ENCODE data around the gene WDR43.
"Not testable (repeated sequence)": the region's sequence is repeated elsewhere in the genome, so short reads cannot be mapped to it uniquely, and the experiment has no call there.

The WDR43 gene

GRCh38 chr2:28972778-28973335 lies 78.4 kb downstream of the WDR43 start:
- DNase-seq = no peak

- no peak for DNase-seq
These were observed 79.8 kb downstream of the WDR43 start for GRCh38 chr2:28974252-28974651.

DNA sequence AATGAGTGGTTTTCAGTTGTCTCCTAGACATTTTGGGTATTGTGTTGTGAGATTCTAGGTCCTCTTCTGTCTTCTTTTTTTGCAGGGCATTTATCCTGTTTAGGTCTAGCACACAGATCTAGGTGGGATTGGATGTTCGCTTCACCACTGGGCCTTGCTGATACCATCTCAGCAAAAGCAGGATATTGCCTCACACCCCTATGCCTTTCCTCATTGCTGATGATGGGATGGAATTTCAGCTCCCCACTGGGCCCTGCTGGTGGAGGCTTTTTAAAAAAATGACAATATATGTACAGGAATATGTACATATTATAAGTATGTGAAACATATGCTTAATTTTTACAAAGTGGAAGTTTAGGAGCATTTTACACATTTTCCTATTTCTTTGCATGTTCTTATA lies 81.2 kb downstream of the WDR43 start:
- DNase-seq = no peak

- DNase-seq = no peak
These were observed 82.1 kb downstream of the WDR43 start for GRCh38 chr2:28976584-28976983.

- DNase-seq = no peak
These were observed 82.9 kb downstream of the WDR43 start for GRCh38 chr2:28977176-28977875.

- DNase-seq = not testable (repeated sequence)
These were observed 83.5 kb downstream of the WDR43 start for GRCh38 chr2:28978001-28978400.

GRCh38 chr2:28978606-28979005 lies 84.1 kb downstream of the WDR43 start:
- no peak for DNase-seq

DNA sequence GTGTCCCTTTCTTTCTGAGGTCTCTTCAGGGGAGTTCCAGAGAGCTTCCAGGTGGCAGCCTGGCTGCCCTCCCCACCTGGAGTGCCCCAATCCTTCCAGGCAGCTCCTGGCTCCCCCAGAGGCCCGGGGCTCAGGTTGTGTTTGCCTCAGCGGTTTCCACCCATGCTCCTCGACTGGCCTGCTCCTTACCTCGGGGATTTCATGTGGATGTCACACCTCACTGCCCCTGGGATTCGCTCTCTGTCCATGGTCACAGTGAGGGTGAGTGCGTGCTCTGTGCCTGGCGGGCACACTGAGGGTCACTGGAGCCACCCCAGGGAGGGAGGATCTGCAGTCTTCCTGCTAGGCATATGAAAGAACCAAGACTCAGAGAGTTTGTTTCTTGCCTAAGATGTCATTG lies 84.6 kb downstream of the WDR43 start:
- DNase-seq = no peak

DNA sequence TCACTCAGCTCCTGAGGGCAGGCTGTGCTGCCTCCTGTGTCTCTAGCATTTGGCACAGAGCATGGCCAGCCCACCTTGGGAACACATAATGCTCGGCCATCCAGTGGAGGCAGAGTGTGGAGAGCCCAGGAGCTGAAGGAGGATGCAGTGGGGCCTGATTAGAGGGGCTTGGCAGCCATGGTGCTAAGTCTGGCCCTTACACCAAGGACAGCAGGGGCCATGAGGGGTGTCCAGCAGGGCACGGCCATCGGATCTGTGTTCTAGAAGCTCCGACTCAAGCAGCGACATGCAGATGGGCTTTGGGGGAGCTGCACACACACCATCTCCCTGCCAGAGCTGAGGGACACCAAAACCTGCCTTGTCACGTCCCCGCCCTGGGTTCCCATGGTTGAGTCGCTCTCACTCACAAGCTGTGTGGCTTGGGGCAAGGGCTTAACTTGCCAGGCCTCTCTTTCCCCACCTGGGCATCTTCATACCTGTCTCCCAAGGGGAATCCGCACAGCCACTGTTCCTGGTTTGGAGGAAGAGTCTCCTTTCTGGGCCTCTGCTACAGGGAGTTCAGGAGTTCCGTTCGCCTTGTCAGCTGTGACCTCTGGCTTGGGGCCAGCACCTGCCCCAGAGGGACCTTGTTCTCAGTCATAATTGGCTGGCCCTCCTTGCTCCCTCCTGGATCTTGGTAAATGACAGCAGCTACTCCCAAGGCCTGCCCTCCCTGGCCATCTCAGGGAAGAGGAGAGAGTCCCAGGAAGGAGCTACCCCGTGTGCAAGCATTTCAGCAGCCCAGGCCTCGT lies 85.3 kb downstream of the WDR43 start:
- DNase-seq = no peak

DNA sequence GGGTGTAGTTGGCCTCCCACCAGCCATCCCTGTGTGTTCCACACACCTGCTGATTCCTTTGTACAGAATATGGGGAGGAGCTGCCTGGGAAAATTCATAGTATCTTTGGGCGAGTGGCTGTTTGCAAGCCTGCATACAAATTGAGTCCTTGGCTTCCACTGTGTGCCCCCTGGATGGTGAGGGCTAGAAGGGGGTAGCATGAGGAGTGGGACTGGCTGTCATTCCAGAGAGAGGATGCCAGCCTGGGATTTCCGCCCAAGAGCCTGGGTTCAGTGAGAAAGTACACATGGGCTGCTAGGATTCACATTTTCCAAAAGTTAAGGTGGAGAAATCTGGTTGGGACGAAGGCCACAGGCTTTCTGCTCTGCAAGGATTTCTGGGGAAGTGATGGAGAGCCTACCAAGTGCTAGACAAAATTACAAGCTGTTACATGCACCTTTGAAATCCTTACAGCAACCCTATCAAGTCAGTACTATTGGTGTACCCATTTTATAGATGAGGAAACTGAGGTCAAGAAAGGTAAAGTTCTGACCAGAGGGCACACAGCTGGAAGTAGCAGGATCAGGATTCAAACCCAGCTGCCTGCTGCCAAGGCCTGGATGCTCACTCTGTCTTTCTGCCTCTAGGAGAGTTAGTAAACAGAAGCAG lies 86.0 kb downstream of the WDR43 start:
- DNase-seq = no peak

DNA sequence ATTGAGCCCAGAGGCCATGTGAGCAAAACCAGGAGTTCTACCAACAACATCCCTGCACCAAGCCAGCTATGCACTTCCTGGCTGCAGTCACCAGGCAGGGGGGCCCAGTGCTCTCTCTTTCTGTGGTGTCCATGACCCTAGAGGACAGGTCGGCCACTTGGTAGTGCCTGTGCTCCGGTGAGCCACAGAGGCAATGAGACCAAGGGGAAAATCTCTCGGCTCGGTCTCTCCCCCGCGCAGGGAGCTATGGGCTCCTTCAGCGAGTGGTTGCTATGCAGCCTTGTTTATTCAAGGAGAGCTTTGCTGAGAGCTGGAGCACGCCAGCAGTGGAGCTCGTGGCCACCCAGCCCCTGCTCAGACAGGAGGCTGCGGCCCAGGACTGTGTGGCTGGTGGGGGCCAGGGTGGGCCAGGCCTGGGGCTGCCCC lies 86.6 kb downstream of the WDR43 start, which contains the start of gene TOGARAM2:
TSS of gene TOGARAM2 (plus strand) at position 283 of the 426 bp plus-strand sequence. CDS start 13,537 bp downstream, outside the sequence.
- DNase-seq = no peak

DNA sequence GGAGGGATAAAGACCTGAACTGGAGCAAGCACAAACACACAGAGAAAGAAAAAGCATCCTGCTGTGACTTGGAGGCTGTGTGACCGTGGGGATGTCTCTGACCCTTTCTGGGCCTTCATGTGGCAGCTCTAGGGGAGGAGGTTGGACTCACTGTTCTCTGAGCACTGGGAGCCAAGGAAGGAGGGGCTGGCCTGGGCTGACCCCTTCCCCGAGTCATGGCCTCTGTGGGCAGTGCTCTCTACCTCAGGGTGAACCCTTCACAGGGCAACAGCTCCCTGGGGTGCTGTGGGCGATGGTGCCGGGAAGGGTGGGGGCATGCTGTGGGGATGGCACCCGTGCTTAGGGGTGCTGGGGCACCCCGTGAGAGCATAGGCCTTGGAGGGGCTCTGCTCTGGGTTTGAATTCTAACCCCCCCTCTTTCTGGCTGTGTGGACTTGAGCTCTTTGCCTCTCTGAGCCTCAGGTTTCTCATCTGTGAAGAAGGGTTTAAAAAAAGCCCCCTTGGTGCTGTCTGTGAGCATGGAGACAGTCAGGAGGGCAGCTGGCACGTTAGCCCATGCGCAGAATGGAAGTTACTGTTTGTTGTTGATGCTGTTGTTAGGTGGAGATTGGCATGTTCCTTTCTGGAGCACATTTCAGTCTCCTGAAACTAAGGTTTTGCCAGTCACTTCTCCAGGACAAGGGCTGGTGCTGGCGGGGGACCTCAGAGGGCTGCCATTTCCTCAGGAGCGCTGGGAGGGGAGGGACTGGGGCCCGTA lies 87.3 kb downstream of the WDR43 start:
- DNase-seq = no peak

- no peak for DNase-seq
These were observed 88.0 kb downstream of the WDR43 start for GRCh38 chr2:28982381-28982950.

DNA sequence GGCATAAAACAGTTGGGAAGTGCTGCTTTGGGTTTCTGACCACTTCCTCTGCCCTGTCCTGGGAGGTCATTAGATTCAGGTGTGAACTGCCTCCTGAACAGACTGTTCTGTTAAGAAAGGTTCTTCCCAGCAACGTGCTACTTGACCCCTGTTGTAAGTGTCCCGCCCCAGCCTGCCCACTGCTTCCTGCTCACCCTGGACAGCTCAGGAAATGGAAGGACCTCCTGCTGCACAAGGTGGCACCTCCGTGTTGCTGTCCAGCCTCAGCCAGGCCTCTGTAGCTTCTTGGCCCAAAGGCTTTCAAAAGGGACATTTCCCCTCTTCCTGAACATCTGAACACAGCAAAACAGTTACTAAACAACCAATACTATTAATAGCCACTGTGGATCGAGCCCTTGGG lies 92.0 kb downstream of the WDR43 start:
- DNase-seq = no peak

- no peak for DNase-seq
These were observed 95.5 kb downstream of the WDR43 start for GRCh38 chr2:28989973-28990372.

DNA sequence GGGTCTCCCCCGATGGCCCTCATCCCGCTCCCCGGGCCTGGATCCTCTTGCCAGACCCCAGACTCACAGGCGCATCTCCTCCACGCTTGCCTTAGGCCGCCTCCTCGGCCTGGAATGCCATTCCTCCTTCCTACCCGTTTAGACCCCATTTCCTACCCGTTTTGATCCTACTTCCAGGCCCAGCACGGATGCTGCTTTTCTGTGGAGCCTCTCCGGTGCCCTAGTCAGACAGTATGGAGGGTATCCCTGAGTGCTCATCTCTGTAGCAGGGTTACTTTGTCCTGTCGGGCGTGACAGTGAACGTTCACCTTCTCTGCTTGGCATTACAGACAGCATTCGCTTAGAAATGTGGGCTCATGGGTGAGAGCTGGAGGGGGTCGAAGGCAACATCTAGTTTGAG lies 96.0 kb downstream of the WDR43 start:
- no peak for DNase-seq

DNA sequence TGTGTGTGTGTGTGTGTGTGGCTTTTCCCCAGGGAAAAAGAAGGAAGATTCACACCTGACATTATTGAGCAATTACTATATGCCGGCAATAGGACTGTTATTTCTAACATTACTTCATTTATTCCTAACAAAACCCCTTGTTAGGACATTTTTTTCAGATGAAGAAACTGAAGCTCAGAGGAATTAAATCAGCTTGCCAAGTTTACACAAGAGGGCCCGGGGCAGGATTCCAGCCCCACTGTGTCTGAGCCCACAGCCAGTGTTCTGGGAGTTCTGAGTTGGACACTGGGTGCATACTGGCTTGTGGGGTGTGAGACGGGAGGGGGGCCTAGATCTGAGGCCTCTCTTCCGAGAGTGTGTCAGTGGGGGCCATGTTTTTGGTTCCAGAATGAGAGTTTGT lies 96.6 kb downstream of the WDR43 start:
- DNase-seq = no peak

- DNase-seq = no peak
These were observed 97.0 kb downstream of the WDR43 start for GRCh38 chr2:28991460-28991859.

GRCh38 chr2:28993206-28993960 lies 98.9 kb downstream of the WDR43 start:
- DNase-seq = no peak

GRCh38 chr2:28994074-28994473 lies 99.6 kb downstream of the WDR43 start:
- DNase-seq = no peak

DNA sequence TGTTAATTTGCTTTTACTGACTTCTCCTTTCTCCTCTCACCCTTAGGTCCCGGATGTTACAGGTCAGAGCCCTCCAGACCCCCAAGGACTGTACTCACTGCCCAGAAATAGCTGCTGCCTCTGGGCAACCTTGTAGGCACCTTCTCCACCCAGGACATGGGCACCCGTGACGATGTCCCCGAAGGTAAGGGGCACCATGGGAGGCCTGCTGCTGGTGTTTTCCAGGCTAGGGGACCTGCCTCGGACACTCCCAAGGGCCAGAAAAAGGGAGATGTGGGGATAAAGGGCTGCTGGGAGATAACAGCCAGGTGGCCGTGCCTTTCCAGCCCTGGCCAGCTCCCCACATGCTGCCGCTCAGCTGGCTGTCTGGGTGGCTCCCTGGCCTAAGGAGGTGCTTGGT lies 100.2 kb downstream of the WDR43 start:
- no peak for DNase-seq
